Measurements from ENCODE around the gene ZNF200.
"Not testable (repeated sequence)": the region's sequence is repeated elsewhere in the genome, so short reads cannot be mapped to it uniquely, and the experiment has no call there.

The ZNF200 gene

GRCh38 chr16:3197694-3198333, 37.1 kb downstream of the ZNF200 start:
- not testable (repeated sequence) for DNase-seq

- DNase-seq, result no peak
Measured at GRCh38 chr16:3195975-3196374, 39.0 kb downstream of the ZNF200 start.

GRCh38 chr16:3194792-3195191, 40.2 kb downstream of the ZNF200 start:
- DNase-seq, result no peak

- DNase-seq, result no peak
Measured at GRCh38 chr16:3193221-3194212, 41.4 kb downstream of the ZNF200 start.

GRCh38 chr16:3192476-3193019, 42.4 kb downstream of the ZNF200 start:
- no peak for DNase-seq

- DNase-seq, result no peak
Measured at GRCh38 chr16:3190949-3191353, 44.0 kb downstream of the ZNF200 start.

- DNase-seq, result no peak
Measured at GRCh38 chr16:3189869-3190268, 45.1 kb downstream of the ZNF200 start.

- DNase-seq, result peak; percentile 48
Measured at GRCh38 chr16:3188925-3189825, 45.8 kb downstream of the ZNF200 start.

GRCh38 chr16:3188675-3188924, 46.4 kb downstream of the ZNF200 start:
- no peak for DNase-seq

- peak; percentile 89 for DNase-seq
Measured at GRCh38 chr16:3187798-3188674, 46.9 kb downstream of the ZNF200 start, which contains the start of gene OR1F1. Gene OR1F1, plus strand, starts transcription at chr16:3188204.

GRCh38 chr16:3186946-3187690, 47.8 kb downstream of the ZNF200 start:
- DNase-seq, result no peak

GRCh38 chr16:3183445-3184139, 51.4 kb downstream of the ZNF200 start:
- DNase-seq, result no peak

GRCh38 chr16:3182608-3183444, 52.1 kb downstream of the ZNF200 start:
- peak; percentile 52 for DNase-seq

- not testable (repeated sequence) for DNase-seq
Measured at GRCh38 chr16:3182293-3182607, 52.7 kb downstream of the ZNF200 start.

GRCh38 chr16:3180445-3180878, 54.5 kb downstream of the ZNF200 start:
- DNase-seq, result no peak

- no peak for DNase-seq
Measured at GRCh38 chr16:3179651-3180050, 55.3 kb downstream of the ZNF200 start.

GRCh38 chr16:3175157-3176093, 59.5 kb downstream of the ZNF200 start:
- DNase-seq, result peak; percentile 58

- no peak for DNase-seq
Measured at GRCh38 chr16:3174618-3175148, 60.3 kb downstream of the ZNF200 start.

All from NCI-H226 (cell line).